ENCODE results near the gene RAB38. TPM values are rescaled to one million over a fixed set of nuclear protein-coding genes. Genes with fewer than 3 reads are reported as not detected.

Gene RAB38
- total RNA-seq, 3 donors from 2014 or later: 1.6 to 14.8 (median 5.2) TPM

DNA sequence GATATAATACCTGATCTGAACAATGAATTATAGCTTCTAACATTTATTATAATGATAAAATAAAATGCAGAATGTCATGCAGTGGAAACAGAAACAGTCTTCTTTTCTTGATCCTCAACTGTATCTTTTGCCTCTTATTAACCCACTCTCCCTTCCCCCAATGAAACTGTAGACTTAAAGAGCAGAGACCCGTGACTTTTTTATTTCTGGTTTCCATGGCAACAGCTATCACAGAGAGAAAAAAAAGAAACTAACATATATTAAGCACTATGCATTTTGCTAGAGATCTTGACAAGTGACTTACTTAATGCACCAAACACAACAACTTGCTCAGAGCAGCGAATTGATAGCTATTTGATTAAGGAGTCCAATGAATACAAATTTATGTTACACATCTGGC is 69.3 kb downstream of the RAB38 start:
- no peak for DNase-seq (ENCODE audit: low spot score in 2 of 2)
- TF ChIP-seq POLR2A (IDR thresholded peaks at IDR 0.05) (no peak), POLR2AphosphoS5 (IDR thresholded peaks at IDR 0.05) (no peak)
- TF ChIP-seq, protein P1, sequence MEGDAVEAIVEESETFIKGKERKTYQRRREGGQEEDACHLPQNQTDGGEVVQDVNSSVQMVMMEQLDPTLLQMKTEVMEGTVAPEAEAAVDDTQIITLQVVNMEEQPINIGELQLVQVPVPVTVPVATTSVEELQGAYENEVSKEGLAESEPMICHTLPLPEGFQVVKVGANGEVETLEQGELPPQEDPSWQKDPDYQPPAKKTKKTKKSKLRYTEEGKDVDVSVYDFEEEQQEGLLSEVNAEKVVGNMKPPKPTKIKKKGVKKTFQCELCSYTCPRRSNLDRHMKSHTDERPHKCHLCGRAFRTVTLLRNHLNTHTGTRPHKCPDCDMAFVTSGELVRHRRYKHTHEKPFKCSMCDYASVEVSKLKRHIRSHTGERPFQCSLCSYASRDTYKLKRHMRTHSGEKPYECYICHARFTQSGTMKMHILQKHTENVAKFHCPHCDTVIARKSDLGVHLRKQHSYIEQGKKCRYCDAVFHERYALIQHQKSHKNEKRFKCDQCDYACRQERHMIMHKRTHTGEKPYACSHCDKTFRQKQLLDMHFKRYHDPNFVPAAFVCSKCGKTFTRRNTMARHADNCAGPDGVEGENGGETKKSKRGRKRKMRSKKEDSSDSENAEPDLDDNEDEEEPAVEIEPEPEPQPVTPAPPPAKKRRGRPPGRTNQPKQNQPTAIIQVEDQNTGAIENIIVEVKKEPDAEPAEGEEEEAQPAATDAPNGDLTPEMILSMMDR (IDR thresholded peaks at IDR 0.05): no peak
- intact Hi-C loops (cut with DNase I; ENCODE audit: low total_unique reads): no loop called here

DNA sequence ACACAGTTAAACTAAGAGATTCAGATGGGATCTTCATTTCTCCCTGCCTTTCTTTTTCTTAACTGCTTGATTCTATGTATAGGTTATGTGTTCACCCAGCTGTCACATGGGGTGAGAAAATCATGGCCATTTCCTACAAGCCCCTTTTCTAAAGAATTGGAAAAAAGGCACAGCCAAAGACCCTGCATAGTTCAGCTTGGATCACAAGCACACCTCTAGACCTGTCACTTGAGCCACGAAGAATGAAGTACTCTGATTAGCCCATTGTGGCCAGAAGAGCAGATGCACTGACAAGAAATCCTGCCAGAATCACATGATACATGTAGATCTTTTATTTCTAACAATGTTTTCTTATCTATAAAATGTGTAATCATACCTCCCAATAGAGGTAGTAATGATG is 69.7 kb downstream of the RAB38 start:
- no peak for DNase-seq (ENCODE audit: low spot score in 2 of 2)
- H3K27me3 ChIP-seq: no peaks in the 10 kb centered on the region
- H3K9me3 ChIP-seq: peaks cover 0 to 4% of the 10 kb centered on the region in 2 donors
- intact Hi-C loops (cut with DNase I; ENCODE audit: low total_unique reads): no loop called here
- no peak overlapping the region for H3K4me3 ChIP-seq
- H3K36me3 ChIP-seq: no peaks in the 10 kb centered on the region
- no peak overlapping the region for H3K27ac ChIP-seq
- no peaks in the 10 kb centered on the region for H3K4me1 ChIP-seq
- TF ChIP-seq POLR2AphosphoS5 (IDR thresholded peaks at IDR 0.05) (no peak), POLR2A (IDR thresholded peaks at IDR 0.05) (no peak)
- TF ChIP-seq, protein P1 (IDR thresholded peaks at IDR 0.05): no peak

More for the DNA sequence above, 69.3 kb downstream of the RAB38 start:
- Histone ChIP-seq H3K27ac (no peak overlapping the region), H3K9me3 (peaks cover 0 to 4% of the 10 kb centered on the region in 2 donors), H3K27me3 (no peaks in the 10 kb centered on the region), H3K36me3 (no peaks in the 10 kb centered on the region), H3K4me3 (no peak overlapping the region), H3K4me1 (no peaks in the 10 kb centered on the region)

DNA sequence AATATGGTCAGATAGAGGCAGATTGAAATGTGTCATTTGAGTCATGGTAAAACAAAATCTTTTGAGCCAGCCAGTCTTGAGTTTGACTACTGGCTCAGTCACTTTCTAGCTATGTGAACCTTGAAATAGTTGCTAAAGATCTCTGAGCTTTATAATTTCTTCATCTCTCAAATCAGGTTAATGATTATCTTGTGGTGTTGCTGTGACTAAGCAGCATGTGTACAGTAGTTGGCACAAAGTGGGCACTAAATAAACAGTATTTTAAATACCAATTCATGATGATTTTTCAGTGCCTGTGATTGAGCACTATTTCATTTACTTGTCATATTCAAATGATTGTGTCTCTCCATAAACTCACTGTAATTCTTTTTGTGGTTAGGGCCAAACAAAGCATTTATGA is 70.8 kb downstream of the RAB38 start:
- H3K4me3 ChIP-seq: no peak overlapping the region
- intact Hi-C loops (cut with DNase I; ENCODE audit: low total_unique reads): no loop called here
- TF ChIP-seq, protein P1 (IDR thresholded peaks at IDR 0.05): no peak
- TF ChIP-seq POLR2A (IDR thresholded peaks at IDR 0.05): no peak
- TF ChIP-seq POLR2AphosphoS5 (IDR thresholded peaks at IDR 0.05): no peak
- no peaks in the 10 kb centered on the region for H3K4me1 ChIP-seq
- H3K27ac ChIP-seq: no peak overlapping the region
- H3K9me3 ChIP-seq: peaks cover 0 to 4% of the 10 kb centered on the region in 2 donors
- no peaks in the 10 kb centered on the region for H3K27me3 ChIP-seq
- no peak for DNase-seq (ENCODE audit: low spot score in 2 of 2)
- no peaks in the 10 kb centered on the region for H3K36me3 ChIP-seq

DNA sequence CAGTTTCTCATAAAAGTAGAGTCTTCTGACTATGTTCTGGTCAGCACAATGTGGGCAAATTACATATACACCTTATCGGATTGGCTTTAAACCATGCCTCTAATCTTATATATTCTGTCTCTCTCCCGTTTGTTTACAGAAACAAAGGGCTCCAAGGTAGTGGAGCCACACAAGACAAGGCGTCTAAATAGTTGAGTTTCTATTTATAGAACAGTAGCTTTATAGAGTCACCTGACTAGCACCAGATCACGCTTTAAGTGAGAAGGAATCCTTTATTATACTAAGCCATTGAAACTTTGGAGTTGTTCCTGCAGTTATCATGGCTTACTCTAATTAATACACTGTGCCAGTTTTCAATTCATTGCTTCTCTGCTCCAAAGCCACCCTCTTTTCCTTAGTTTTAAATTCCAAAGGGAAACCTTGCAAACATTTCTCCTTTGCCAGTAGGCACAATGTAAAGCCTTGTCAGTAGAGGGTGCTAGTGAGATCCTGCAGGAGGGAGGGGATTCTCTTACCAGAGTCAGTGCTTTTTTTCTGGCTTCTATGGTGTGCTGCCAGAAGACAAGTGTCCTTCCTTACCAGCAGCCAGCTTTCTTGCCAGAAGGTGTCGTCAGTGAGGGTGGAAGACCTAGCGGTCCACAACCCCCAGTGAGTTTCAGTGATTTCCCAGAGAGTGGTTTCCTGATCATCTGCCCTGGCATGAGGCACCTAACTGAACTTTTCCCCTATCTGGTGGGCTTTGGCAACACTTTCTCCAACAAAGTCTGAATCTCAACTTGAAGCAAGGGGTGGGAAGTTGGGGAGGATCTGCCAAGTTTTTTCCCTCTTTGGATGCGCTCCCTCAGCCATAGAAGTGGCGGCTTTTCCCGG is 71.7 kb downstream of the RAB38 start:
- H3K4me1 ChIP-seq: no peaks in the 10 kb centered on the region
- H3K9me3 ChIP-seq: no peaks in the 10 kb centered on the region
- no peaks in the 10 kb centered on the region for H3K36me3 ChIP-seq
- TF ChIP-seq, protein P1 (IDR thresholded peaks at IDR 0.05): no peak
- TF ChIP-seq POLR2AphosphoS5 (IDR thresholded peaks at IDR 0.05): no peak
- TF ChIP-seq POLR2A (IDR thresholded peaks at IDR 0.05): no peak
- DNase-seq (ENCODE audit: low spot score in 2 of 2): no peak
- intact Hi-C loops (cut with DNase I; ENCODE audit: low total_unique reads): no loop called here
- no peak overlapping the region for H3K27ac ChIP-seq
- H3K4me3 ChIP-seq: no peak overlapping the region
- no peaks in the 10 kb centered on the region for H3K27me3 ChIP-seq

DNA sequence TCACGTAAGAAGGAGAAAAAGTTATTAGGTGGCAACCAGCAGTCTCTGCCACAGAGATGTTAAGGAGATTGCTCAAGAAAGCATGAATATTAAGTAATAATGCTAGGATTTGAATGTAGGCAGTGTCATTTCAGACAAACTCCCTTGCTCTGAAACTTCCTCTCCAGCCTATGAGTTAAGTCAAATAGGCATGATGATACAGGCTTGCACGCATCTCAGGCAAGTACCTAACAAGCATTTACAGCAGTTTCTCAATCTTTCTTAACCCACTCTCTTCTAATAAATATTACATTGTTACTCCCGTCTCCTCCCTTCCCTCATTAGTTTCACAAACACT is 72.7 kb downstream of the RAB38 start:
- Histone ChIP-seq H3K4me1 (no peaks in the 10 kb centered on the region), H3K27me3 (no peaks in the 10 kb centered on the region)
- intact Hi-C loops (cut with DNase I; ENCODE audit: low total_unique reads): no loop called here

More for the DNA sequence above, 72.7 kb downstream of the RAB38 start:
- Histone ChIP-seq H3K27ac (no peak overlapping the region), H3K9me3 (no peaks in the 10 kb centered on the region), H3K36me3 (no peaks in the 10 kb centered on the region), H3K4me3 (no peak overlapping the region)
- DNase-seq (ENCODE audit: low spot score in 2 of 2): no peak
- TF ChIP-seq, protein P1 (IDR thresholded peaks at IDR 0.05): no peak
- no peak for TF ChIP-seq POLR2A (IDR thresholded peaks at IDR 0.05)
- no peak for TF ChIP-seq POLR2AphosphoS5 (IDR thresholded peaks at IDR 0.05)

Data from breast epithelium (tissue), 4 donors.